DOHH2 (cell line): ENCODE measurements around the gene WWOX.
"Not testable (repeated sequence)": the region's sequence is repeated elsewhere in the genome, so short reads cannot be mapped to it uniquely, and the experiment has no call there.

ENCODE experiments used
- H3F3A ChIP-seq: fragments of 200-600 bp; sonication (generic), shearing (Covaris generic); 2 replicates; pipeline ENCODE4 v1.6.0; 2016; ENCODE audit warnings: antibody characterized with exemption, mild to moderate bottlenecking; ENCODE audit not compliant: control insufficient read depth, insufficient read depth
- H3K27ac ChIP-seq: fragments of 200-600 bp; sonication (generic); 2 replicates; pipeline ENCODE4 v1.5.1; 2014; ENCODE audit warnings: low read depth, mild to moderate bottlenecking, low read length, moderate library complexity
- H3K27me3 ChIP-seq: fragments of 200-600 bp; sonication (generic); 2 replicates; pipeline ENCODE4 v1.6.1; 2014; ENCODE audit warnings: mild to moderate bottlenecking, low read length, mixed read lengths; ENCODE audit not compliant: control insufficient read depth
- H3K36me3 ChIP-seq: fragments of 200-600 bp; sonication (generic); 2 replicates; pipeline ENCODE4 v1.6.1; 2014; ENCODE audit warnings: mild to moderate bottlenecking, low read length, moderate library complexity, mixed read lengths; ENCODE audit not compliant: control insufficient read depth
- H3K4me1 ChIP-seq: fragments of 200-600 bp; sonication (generic); 2 replicates; pipeline ENCODE4 v1.6.1; 2014; ENCODE audit warnings: mild to moderate bottlenecking, low read length, mixed read lengths; ENCODE audit not compliant: control insufficient read depth
- H3K4me2 ChIP-seq: fragments of 200-600 bp; sonication (generic); 2 replicates; pipeline ENCODE4 v1.6.0; 2014; ENCODE audit warnings: mild to moderate bottlenecking, low read length, moderate library complexity
- H3K4me3 ChIP-seq: fragments of 200-600 bp; sonication (generic); 2 replicates; pipeline ENCODE4 v1.5.1; 2014; ENCODE audit warnings: mild to moderate bottlenecking, low read length, mixed read lengths
- H3K79me2 ChIP-seq: fragments of 200-600 bp; sonication (generic); 2 replicates; pipeline ENCODE4 v1.6.1; 2014; ENCODE audit warnings: mild to moderate bottlenecking, low read length, mixed read lengths; ENCODE audit not compliant: control insufficient read depth
- H3K9me2 ChIP-seq: fragments of 200-600 bp; sonication (generic); replicated peaks from 2 replicates; pipeline ENCODE4 v1.6.1; 2014; ENCODE audit warnings: mild to moderate bottlenecking, low read length, mixed read lengths; ENCODE audit not compliant: control insufficient read depth
- H3K9me3 ChIP-seq: fragments of 200-600 bp; sonication (generic); 2 replicates; pipeline ENCODE4 v1.6.1; 2014; ENCODE audit warnings: antibody characterized with exemption, low read length, mixed read lengths; ENCODE audit not compliant: control insufficient read depth, insufficient read depth
- H4K20me1 ChIP-seq: fragments of 200-600 bp; sonication (generic); 2 replicates; pipeline ENCODE4 v1.6.0; 2014; ENCODE audit warnings: low read depth, mild to moderate bottlenecking, antibody characterized with exemption, low read length, moderate library complexity; ENCODE audit not compliant: control insufficient read depth, insufficient read depth
- CTCF ChIP-seq: fragments of 200-600 bp; sonication (generic); IDR thresholded peaks from one replicate; pipeline ENCODE4 v1.5.1; 2014; ENCODE audit warnings: antibody characterized with exemption, mild to moderate bottlenecking, low read depth, low read length; ENCODE audit not compliant: poor library complexity, severe bottlenecking
- EZH2phosphoT487 ChIP-seq: fragments of 200-600 bp; sonication (generic); IDR thresholded peaks from 2 replicates; pipeline ENCODE4 v1.6.1; 2017; ENCODE audit warnings: borderline replicate concordance, mild to moderate bottlenecking, antibody characterized with exemption, low read length, moderate library complexity, mixed read lengths

Gene WWOX

GRCh38 chr16:78099271-78100111 is at the start of gene WWOX:
TSS of gene WWOX (plus strand) at chr16:78099654.
- H3F3A ChIP-seq: peaks cover 2% of the 10 kb centered on the region; the same call in 1 of the 2 replicates
- H3K27me3 ChIP-seq: peaks cover 2% of the 10 kb centered on the region; the same call in 1 of the 2 replicates
- peaks cover 3% of the 10 kb centered on the region; the same call in 1 of the 2 replicates for H4K20me1 ChIP-seq
- peaks cover 21% of the 10 kb centered on the region for H3K4me1 ChIP-seq
- peak within 1 kb of the TSS; percentile 91 for H3K4me2 ChIP-seq
- H3K9me3 ChIP-seq: no peaks in the 10 kb centered on the region
- H3K36me3 ChIP-seq: peaks cover 10% of the 10 kb centered on the region
- no peaks in the 10 kb centered on the region for H3K9me2 ChIP-seq
- H3K79me2 ChIP-seq: peaks cover 45% of the 10 kb centered on the region
- TF ChIP-seq CTCF: peak; percentile 96
- no peak for TF ChIP-seq EZH2phosphoT487
- peak within 1 kb of the TSS; percentile 95 for H3K4me3 ChIP-seq
- H3K27ac ChIP-seq: peak within 1 kb of the TSS; percentile 64

DNA sequence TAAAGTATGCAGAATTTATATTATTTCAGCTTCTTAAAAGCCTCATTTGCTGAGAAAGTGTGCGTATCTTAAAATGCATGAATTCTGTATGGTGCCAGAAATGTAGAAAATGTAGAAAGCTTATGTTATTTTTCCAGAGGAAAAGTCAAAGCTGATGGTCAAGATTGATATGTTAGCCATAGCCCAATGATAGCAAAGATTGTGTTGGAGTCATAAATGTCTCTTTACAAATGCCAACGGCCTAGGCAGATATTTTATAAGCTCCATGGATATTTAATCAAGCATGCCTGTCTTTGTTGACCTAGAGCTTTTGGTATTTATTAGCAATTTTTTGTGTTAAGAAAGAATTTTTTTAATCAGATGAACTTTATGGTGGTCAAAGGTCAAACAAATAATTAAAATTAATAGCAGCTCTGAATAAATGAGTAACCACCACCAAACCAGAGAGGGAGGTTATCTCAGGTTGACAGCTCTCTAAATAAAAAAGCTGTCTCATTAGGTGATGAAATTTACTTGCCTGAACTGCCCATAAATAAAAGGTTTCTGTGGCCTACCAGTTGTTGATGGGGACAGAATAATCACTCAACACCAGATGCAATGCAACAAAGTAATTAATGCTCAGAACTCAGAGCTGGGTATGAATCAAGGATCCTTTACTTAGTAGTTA is 48.6 kb upstream of the WWOX start:
- no peaks in the 10 kb centered on the region for H3K4me1 ChIP-seq
- TF ChIP-seq CTCF (no peak), EZH2phosphoT487 (no peak)
- no peak overlapping the region for H3K4me3 ChIP-seq
- no peaks in the 10 kb centered on the region for H3K79me2 ChIP-seq
- H3K9me3 ChIP-seq: no peaks in the 10 kb centered on the region
- H3K36me3 ChIP-seq: no peaks in the 10 kb centered on the region
- H4K20me1 ChIP-seq: no peaks in the 10 kb centered on the region
- H3F3A ChIP-seq: no peaks in the 10 kb centered on the region
- H3K4me2 ChIP-seq: no peak overlapping the region
- H3K27me3 ChIP-seq: no peaks in the 10 kb centered on the region
- no peaks in the 10 kb centered on the region for H3K9me2 ChIP-seq
- H3K27ac ChIP-seq: no peak overlapping the region

DNA sequence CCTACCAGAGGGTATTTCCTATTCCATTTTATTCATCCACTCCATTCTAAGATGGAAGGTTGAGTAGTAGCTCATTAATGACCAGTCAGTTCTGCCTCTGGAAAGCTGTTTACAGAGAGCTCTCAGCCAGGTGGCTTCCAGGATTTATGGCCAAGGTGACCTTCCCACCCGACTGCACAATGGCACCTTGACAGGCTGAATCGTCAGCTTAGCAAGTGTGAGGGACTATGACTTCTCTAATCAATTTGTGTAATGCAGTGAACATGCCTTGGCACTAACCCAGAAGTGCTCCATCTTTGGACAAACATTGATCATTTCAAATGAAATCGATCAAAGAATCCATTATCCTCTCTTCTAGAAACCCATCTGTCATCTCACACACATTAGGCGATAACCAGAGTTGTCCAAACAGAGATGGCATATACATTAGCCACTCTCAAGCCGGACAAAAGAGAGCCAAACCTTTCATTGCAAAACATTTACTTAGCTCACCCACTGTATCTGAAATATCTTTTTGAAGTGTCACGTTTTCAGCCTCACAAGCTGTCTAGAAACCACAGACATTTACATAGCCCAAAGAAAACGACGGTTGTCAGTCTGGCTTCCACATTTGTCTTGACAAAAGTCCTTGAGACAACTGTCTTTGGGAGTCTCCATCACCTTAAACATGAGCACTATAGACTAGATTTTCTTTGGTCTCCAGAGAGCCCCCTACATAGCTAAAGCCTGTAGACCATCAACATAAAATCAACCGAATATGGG is 41.5 kb upstream of the WWOX start:
- H3K27ac ChIP-seq: no peak overlapping the region
- no peaks in the 10 kb centered on the region for H3K9me3 ChIP-seq
- no peak overlapping the region for H3K4me2 ChIP-seq
- H4K20me1 ChIP-seq: no peaks in the 10 kb centered on the region
- no peak for TF ChIP-seq EZH2phosphoT487
- TF ChIP-seq CTCF: no peak
- H3K27me3 ChIP-seq: no peaks in the 10 kb centered on the region
- H3K4me3 ChIP-seq: no peak overlapping the region
- H3K79me2 ChIP-seq: no peaks in the 10 kb centered on the region
- no peaks in the 10 kb centered on the region for H3F3A ChIP-seq
- no peaks in the 10 kb centered on the region for H3K36me3 ChIP-seq
- no peaks in the 10 kb centered on the region for H3K9me2 ChIP-seq
- H3K4me1 ChIP-seq: no peaks in the 10 kb centered on the region

DNA sequence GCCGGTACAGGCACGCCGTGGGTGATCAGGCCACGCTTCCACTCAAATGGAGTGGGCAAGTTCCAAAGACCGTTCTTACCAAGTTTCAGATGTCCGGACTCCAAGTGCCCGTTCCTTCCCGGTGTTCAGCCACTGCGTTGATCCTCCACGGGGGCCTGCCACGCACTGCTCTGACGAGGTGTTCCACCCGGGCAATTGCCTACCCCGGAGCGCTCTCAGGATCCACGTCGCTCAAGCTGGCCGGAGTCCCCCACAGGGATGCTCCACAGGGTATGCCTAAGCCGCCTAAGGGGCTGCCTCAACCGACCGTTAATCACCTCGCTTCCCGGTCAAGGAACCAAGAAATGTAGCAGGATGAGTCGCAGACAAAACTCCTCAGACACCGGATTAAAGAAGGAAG is 39.6 kb upstream of the WWOX start:
- H3K9me2 ChIP-seq, H3K79me2 ChIP-seq, H3F3A ChIP-seq, H3K36me3 ChIP-seq, H3K4me1 ChIP-seq, H4K20me1 ChIP-seq, H3K4me3 ChIP-seq, H3K27ac ChIP-seq, H3K9me3 ChIP-seq, H3K4me2 ChIP-seq, H3K27me3 ChIP-seq: not testable (repeated sequence)
